GM19099 (cell line): ENCODE results near the gene ITPRIP.

Experiments
- POLR2A ChIP-seq: IDR thresholded peaks from 3 replicates; pipeline ENCODE4 v1.6.1; 2011; ENCODE audit warnings: low read depth; ENCODE audit not compliant: insufficient read length; ENCODE audit errors: extremely low read depth

The ITPRIP gene

DNA sequence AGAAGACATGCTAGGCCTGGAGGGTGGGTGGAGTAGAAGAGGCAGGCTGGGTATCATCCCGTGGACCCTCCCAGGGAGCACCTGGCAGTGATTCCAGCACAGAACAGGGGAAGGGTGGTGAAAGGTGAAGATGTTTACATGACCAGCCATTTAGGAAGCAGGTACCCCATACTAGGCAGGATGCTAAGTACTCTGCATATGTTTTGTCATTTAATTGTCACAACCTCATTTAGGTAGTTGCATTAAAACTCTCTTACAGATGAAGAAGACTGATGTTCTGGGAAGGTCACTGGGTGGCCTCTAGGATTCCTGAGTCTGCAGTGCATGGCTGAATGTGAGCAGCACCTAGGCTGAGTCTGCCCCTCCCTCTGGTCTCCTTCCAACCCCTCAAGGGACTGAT is 15.2 kb downstream of the ITPRIP start:
- no peak for TF ChIP-seq POLR2A

DNA sequence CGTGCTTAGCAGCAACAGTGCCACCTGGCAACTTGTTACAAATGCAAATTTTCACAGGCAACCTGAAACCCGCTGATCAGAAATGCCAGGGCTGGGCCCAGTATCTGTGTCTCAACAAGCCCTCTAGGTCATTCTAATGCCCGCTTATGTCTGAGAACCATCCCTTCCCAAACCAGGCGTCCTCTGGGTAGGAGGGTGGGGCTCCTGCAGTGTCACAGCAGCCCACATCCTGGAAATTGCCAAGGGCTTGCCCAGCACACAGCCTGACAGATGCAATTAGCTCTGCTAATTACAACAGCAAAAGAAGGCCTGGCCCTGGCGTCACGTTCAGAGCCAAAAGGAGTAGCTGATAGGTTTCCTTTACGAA is 15.9 kb downstream of the ITPRIP start:
- TF ChIP-seq POLR2A = no peak

DNA sequence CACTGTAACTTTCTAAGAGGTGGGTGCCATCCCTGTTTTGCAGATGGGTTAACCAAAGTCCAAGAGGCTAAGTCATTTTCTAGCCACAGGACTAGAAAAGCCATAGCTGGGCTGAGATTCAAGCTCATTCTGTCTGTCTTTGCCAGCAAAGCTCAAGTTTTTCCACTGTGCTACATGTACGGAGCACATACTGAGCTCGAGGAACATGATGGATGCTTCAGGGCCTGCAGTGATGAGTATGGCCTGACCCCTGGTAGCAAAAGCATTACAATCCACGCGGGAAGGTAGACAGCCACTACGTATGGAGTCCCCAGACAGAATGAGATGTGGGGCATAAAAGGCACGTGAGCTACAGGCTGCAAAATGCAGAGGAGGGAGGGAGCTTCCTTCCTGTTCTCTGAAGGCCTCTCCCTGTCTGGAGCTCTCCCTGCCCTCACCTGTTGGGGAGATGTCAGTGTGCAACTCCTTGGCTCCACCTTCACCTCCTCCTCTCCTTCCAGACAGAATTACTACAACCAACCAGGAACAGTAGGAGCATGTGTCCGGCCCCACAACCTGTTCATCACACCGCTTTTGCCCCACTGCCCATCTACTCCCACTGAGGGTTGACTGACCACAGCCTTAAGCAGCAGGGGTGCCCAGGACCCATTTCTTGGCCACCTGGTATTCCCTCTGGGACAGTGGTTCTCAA is 16.4 kb downstream of the ITPRIP start:
- TF ChIP-seq POLR2A = no peak

DNA sequence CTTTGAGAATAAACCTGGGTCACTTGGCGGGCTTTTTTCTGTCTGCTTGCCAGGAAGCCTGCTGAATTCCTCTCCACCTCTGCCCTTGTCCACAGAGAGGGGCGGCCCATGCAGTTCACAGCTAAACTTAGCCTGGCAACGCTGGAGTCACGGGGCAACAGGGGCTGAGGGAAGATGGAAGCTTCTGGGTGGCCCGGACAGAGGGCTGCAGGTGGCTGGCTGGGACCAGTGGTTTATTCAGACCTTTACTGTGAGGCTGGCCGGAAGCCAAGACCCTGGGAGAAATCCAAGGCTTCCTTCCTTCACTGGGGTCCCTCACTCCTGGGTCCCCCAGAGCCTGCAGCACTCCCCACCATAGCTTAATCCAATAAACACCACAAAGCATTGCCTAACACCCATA is 17.0 kb downstream of the ITPRIP start:
- TF ChIP-seq POLR2A = no peak

DNA sequence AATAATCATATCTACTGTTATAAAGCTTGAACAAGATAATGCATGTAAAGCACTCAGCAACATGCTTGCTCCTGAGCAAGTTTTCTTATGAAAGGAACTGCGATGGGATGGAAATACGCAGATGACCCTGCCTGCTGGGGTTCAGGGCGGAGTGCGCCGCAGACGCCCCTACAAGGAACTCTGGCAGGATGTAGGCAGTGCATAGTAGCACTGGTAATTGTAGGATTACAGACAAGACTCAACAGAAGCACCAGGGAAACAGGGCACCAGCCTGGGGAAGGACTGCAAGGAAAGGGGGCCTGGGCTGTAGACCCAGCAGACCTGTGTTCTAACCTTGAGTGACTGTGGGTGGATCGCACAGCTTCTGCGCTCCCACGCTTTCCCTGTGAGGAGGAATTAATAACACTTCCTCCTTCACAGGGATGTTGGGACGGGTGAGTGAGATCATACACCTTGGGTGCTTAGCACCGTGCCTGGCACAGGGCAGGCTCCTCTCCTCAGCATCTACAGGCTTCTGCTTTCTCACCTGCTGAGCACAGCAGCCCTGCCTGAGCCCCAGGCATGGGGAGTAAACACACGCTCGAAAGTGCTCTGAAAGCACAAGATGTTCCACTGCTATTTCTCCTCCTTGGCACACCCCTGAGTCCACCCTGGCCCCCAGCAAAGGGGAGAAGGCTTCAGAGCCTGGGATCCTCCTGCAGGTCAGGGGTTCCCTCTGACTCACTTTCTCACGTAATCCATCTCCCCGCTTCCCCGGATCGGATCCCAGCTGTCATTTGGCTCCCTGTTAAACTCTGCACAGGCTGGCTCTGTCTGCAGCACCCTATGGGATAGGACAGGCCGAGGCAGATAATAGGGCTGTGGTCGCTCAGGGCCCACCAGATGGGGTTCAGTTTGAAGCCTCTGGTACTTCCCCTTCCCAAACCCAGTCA is 19.2 kb downstream of the ITPRIP start:
- TF ChIP-seq POLR2A = no peak

DNA sequence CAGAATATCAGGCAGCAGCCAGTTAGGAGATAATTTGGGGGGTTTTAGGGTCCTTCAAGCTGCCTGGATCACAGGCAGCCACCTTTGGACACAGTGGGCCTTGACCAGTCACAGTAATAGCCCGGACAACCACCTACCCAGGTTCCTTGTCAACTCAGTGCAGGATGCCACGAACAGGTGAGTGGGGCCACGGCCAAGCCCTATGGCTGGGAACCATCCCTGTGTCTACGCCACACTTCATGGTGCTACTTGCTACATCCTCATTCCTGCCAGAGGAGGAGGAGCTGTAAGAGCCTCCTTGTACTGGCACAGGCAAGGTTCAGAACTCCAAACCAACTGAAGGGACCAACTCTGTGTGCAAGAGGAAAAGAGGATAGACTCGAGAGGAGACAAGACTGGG is 19.9 kb downstream of the ITPRIP start:
- no peak for TF ChIP-seq POLR2A

DNA sequence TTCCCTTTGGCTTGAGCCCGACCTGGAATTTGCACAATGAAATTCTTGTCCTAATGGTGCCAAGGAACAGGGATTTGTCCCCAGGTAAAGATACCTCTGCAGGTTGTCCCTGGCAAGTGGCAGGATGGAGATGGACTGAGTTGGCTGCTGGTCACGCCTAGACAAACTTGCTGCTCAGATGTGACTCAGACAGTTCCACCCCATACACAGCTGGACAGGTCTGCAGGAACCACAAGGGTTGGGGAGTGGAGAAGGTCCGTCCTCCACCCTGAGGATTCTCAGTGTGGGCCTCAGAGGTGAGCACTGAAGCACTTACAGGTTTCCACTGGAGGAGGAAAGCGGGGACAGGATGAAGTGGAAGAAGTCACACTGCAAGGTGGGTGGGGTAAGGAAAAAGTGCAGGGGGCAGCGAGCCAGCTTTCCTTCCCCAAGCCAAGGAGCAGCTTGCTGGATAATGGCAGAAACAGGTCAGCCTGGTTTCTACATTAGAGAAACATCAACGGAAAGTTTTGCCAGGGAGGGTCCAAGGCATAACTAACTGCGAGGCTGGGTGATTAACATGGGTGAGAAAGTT is 20.5 kb downstream of the ITPRIP start:
- no peak for TF ChIP-seq POLR2A

DNA sequence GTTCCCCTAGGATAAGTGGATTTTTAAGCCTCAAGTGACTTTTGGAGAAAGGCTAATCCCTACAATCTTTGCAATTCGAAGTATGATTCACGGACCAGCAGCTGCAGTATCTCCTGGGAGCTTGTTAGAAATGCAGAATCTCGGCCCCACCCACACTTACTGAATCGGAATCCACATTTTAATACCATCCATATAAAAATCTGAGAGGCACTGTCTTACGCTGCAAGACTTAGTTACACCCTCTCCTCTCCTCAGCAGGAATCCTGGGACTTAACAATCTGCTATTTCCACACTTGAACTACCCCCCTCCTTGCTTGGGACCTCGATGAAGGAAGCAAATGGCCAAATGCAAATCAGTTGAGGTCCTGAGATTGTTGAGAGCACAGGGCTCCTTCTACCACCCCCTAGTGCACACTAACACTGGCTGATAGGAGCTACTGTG is 21.0 kb downstream of the ITPRIP start:
- no peak for TF ChIP-seq POLR2A

DNA sequence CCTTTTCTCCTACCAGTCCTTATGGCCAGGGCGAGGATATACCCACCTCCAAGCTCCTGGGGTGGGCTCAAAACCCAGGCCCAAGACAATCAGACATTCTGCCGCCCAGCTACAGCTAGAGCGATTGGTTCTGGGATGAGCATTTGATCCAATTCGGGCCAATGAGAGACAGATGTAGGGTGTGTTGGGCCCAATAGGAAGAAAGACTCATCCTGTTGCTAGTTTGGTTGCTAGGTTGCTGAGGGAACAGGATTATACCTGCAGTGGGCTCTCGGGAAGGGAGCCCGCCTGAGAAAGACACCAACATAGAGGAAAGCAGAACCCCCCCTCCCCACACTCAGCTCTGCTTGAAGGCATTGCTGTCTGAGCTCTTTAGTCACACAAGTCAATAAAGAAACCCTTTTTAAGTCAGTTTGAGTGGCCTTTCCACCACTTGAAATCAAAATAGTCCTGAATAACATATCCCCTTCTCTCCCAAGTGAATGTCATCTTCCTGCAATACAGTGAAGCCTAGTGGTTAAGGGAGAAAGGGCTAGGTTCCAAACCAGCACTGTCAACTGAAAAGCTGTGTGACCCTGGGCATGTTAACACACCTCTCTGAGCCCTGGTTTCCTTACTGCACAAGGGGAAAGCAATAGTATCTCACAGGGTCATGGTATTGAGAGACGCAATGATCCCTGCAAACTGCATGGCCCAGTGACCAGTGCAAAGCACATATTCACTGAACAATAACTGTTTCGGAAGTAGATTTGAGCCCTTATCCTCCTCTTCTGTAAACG is 21.8 kb downstream of the ITPRIP start:
- TF ChIP-seq POLR2A = no peak

DNA sequence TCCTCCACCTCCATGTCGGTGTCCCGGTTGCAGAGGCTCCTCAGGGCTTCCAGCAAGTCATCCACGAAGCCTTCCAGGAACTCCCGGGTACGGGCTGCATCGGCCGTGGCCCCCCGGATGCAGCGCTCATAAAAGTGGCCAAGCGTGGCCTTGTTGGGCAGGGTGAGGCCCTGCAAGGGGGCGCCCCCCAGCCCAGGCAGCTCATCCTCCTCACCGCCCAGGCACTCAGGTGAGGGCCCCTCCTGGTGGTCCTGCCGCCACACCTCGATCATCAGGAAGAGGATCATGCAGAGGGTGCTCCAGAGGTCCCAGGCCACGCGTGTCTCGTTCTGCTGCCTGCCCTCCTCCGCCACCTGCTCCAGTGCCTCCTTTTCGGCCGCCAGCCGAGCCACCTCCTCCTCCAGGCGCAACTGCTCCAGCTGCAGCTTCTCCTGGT is 22.8 kb downstream of the ITPRIP start:
- no peak for TF ChIP-seq POLR2A

DNA sequence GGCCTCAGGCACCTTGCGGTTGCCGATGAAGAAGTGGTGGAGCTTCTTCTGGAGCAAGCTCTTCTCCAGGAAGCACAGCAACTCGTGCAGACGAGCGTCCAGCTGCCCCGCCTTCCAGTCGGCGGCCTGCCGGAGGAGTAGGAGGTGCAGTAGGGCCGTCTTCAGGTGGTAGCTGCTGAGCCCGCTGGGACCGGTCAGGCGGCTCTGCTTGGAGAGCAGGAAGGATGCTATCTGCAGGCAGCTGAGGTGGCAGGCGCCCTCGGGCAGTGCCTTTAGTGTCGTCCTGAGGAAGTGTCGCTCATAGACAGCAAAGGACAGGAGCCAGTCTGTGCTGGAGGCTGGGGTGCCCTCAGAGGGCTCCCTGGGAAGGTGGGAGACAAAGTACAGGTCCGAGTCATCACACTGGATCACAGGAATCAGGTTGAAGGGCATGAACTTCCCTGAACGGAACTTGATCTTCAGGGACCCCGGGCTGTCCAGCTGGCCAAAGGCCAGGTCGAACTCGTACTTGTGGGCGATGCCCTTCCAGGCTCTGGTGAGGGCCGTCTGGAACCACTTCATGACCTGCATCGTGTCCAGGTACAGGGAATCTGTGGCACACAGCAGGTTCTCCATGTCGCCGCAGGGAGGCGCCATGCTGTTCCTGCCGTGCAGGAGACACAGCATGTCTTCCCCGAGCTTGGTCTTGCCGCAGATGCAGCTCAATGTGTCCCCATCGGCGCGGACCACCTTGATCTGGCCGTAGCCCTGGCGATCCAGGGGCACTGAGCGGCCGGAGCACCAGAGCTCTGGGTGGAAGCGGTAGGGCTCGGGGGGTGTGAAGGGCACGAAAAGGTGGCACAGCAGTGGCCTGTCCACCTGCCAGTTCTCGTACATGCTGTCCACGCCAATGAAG is 23.4 kb downstream of the ITPRIP start:
- TF ChIP-seq POLR2A = no peak

DNA sequence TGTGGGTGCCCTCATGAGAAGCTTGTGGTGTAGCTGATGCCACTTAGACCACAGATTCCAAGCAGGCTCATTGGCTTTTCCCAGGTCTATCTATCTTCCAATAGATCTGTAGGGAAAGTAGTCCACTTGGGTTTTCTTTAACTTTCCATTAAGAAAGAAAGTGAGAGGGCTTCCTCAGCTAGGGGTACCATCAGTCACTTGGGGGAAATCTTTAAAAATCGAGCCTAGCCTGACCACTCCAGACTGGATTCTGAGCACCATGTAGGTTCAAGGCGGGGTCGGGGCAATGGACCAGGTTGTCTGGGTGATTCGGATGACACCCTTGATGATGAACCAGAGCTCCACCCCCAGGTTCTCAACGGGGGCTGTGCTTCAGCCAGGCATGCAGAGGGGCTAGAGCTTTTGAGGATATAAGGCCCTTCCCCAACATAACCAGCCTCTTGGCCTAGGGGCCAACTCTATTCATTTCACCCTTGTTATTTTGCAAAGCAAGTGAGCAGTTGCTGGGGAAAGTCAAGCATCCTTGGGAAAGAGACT is 27.0 kb downstream of the ITPRIP start:
- TF ChIP-seq POLR2A = no peak
